Mesenchymal stem cell (in vitro differentiated cells and primary cell): ENCODE data around the gene COLGALT1.
A peak's percentile ranks its signal among the peaks of the same experiment; 100 is the strongest.
"Not testable (repeated sequence)": the region's sequence is repeated elsewhere in the genome, so short reads cannot be mapped to it uniquely, and the experiment has no call there.

Experiments used
- DNase-seq: peaks from one replicate; pipeline ENCODE4 v3.0.0-alpha.2; 2013
- H2AFZ ChIP-seq: one replicate; pipeline ENCODE4 v1.6.1; 2013; ENCODE audit warnings: low read depth, mild to moderate bottlenecking, control low read depth, inconsistent platforms, low read length, moderate library complexity
- H2AK5ac ChIP-seq: 2 replicates; pipeline ENCODE4 v1.6.1; 2013; ENCODE audit warnings: low read length, moderate library complexity, mild to moderate bottlenecking, inconsistent platforms; ENCODE audit not compliant: severe bottlenecking
- H2BK120ac ChIP-seq: one replicate; pipeline ENCODE4 v1.6.1; 2013; ENCODE audit warnings: low read depth, mild to moderate bottlenecking, inconsistent platforms, low read length, moderate library complexity
- H2BK12ac ChIP-seq, 2 experiments: one replicate each; pipeline ENCODE4 v1.6.1; 2013; ENCODE audit warnings: inconsistent platforms in 2 of 2, low read length in 2 of 2, mild to moderate bottlenecking in 2 of 2, moderate library complexity in 2 of 2, control low read depth in 1 of 2
- H2BK15ac ChIP-seq: one replicate; pipeline ENCODE4 v1.6.1; 2013; ENCODE audit warnings: mild to moderate bottlenecking, low read depth, inconsistent platforms; ENCODE audit not compliant: poor library complexity, severe bottlenecking
- H2BK5ac ChIP-seq: 2 replicates; pipeline ENCODE4 v1.6.1; 2013; ENCODE audit warnings: low read depth, mild to moderate bottlenecking, low read length, control low read depth, inconsistent platforms; ENCODE audit not compliant: poor library complexity, severe bottlenecking
- H3K14ac ChIP-seq, 2 experiments: one replicate each; pipeline ENCODE4 v1.6.1; 2013; ENCODE audit warnings: inconsistent platforms in 2 of 2, low read length in 2 of 2, control low read depth in 1 of 2, mild to moderate bottlenecking in 1 of 2, moderate library complexity in 1 of 2
- H3K18ac ChIP-seq, 2 experiments: one replicate each; pipeline ENCODE4 v1.6.1; 2013; ENCODE audit warnings: inconsistent platforms in 2 of 2, low read length in 2 of 2, control low read depth in 1 of 2, low read depth in 1 of 2, mild to moderate bottlenecking in 1 of 2
- H3K23ac ChIP-seq, 2 experiments: one replicate each; pipeline ENCODE4 v1.6.1; 2013; ENCODE audit warnings: inconsistent platforms in 2 of 2, low read length in 2 of 2, mild to moderate bottlenecking in 2 of 2, moderate library complexity in 2 of 2, control low read depth in 1 of 2
- H3K27ac ChIP-seq: 2 replicates; pipeline ENCODE4 v1.5.1; 2013; ENCODE audit warnings: mild to moderate bottlenecking, moderate library complexity, low read length, control low read depth, inconsistent platforms; ENCODE audit not compliant: poor library complexity, severe bottlenecking
- H3K27me3 ChIP-seq, 2 experiments: 2 replicates each; pipeline versions ENCODE4 v1.6.1 to v1.7.0; 2013; ENCODE audit warnings: low read length in 2 of 2, mild to moderate bottlenecking in 2 of 2, moderate library complexity in 2 of 2, control low read depth in 1 of 2, inconsistent platforms in 1 of 2; ENCODE audit not compliant: control insufficient read depth in 1 of 2, insufficient read depth in 1 of 2
- H3K36me3 ChIP-seq, 2 experiments: 2 replicates each; pipeline versions ENCODE4 v1.6.1 to v1.7.0; 2013; ENCODE audit warnings: low read length in 2 of 2, control low read depth in 1 of 2, inconsistent platforms in 1 of 2, low read depth in 1 of 2, mild to moderate bottlenecking in 1 of 2; ENCODE audit not compliant: insufficient read depth in 2 of 2, control insufficient read depth in 1 of 2
- H3K4ac ChIP-seq, 2 experiments: one replicate each; pipeline ENCODE4 v1.6.1; 2013; ENCODE audit warnings: inconsistent platforms in 2 of 2, low read length in 2 of 2, mild to moderate bottlenecking in 2 of 2, moderate library complexity in 2 of 2, control low read depth in 1 of 2, low read depth in 1 of 2
- H3K4me1 ChIP-seq: 2 replicates; pipeline ENCODE4 v1.6.1; 2013; ENCODE audit warnings: low read depth, low read length, control low read depth; ENCODE audit not compliant: control insufficient read depth, insufficient read depth
- H3K4me2 ChIP-seq: 2 replicates; pipeline ENCODE4 v1.6.1; 2013; ENCODE audit warnings: low read length, mild to moderate bottlenecking, inconsistent platforms; ENCODE audit not compliant: poor library complexity, severe bottlenecking
- H3K4me3 ChIP-seq, 2 experiments: 2 replicates each; pipeline versions ENCODE4 v1.5.1 to v1.7.0; 2013; ENCODE audit warnings: low read length in 2 of 2, mild to moderate bottlenecking in 2 of 2, control low read depth in 1 of 2, low read depth in 1 of 2; ENCODE audit not compliant: insufficient read depth in 1 of 2
- H3K79me1 ChIP-seq: replicated peaks from 2 replicates; pipeline ENCODE4 v1.6.1; 2013; ENCODE audit warnings: mild to moderate bottlenecking, control low read depth, low read length, inconsistent platforms; ENCODE audit not compliant: poor library complexity, severe bottlenecking
- H3K9ac ChIP-seq: 2 replicates; pipeline ENCODE4 v1.7.0; 2013; ENCODE audit warnings: mild to moderate bottlenecking, low read length, moderate library complexity
- H3K9me3 ChIP-seq: 2 replicates; pipeline ENCODE4 v1.7.0; 2013; ENCODE audit warnings: mild to moderate bottlenecking, low read length; ENCODE audit not compliant: control insufficient read depth
- H4K8ac ChIP-seq: one replicate; pipeline ENCODE4 v1.6.1; 2013; ENCODE audit warnings: inconsistent platforms, mild to moderate bottlenecking, low read length, moderate library complexity
- H4K91ac ChIP-seq: one replicate; pipeline ENCODE4 v1.6.1; 2013; ENCODE audit warnings: mild to moderate bottlenecking, low read length, inconsistent platforms
- WGBS: methylation state at CpG from one replicate; pipeline ENCODE4 v1.1.7; 2013; ENCODE audit warnings: mixed read lengths; 5-methylcytosine and 5-hydroxymethylcytosine counted together

COLGALT1 gene

DNA sequence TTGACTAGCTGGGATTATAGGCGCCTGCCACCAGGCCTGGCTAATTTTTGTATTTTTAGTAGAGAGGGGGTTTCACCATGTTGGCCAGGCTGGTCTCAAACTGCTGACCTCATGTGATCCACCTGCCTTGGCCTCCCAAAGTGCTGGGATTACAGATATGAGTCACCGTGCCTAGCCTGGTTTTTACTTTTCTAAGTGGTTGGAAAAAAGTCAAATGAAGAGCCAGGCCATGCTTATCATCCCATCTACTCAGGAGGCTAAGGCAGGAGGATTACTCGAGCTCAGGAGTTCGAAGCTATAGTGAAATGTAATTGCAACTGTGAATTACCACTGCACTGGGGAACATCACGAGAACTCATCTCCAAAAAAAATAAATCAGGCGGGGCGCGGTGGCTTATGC is 36.8 kb upstream of the COLGALT1 start:
- peaks cover 18% of the 10 kb centered on the region for H3K79me1 ChIP-seq
- H3K27me3 ChIP-seq, H3K9ac ChIP-seq, H3K23ac ChIP-seq, DNase-seq, H3K4me2 ChIP-seq, H4K8ac ChIP-seq, H3K18ac ChIP-seq, H2BK120ac ChIP-seq, H2BK12ac ChIP-seq, H3K27ac ChIP-seq, H2BK5ac ChIP-seq, H2AFZ ChIP-seq, H3K14ac ChIP-seq, H3K4ac ChIP-seq, H3K4me1 ChIP-seq, H2AK5ac ChIP-seq, H2BK15ac ChIP-seq, H3K4me3 ChIP-seq, H4K91ac ChIP-seq: not testable (repeated sequence)
- H3K9me3 ChIP-seq, result peaks cover 26% of the 10 kb centered on the region
- H3K36me3 ChIP-seq, result peaks cover 45 to 59% of the 10 kb centered on the region in 2 experiments
- WGBS, result 91% methylated on average over 8 of the region's 8 CpGs

DNA sequence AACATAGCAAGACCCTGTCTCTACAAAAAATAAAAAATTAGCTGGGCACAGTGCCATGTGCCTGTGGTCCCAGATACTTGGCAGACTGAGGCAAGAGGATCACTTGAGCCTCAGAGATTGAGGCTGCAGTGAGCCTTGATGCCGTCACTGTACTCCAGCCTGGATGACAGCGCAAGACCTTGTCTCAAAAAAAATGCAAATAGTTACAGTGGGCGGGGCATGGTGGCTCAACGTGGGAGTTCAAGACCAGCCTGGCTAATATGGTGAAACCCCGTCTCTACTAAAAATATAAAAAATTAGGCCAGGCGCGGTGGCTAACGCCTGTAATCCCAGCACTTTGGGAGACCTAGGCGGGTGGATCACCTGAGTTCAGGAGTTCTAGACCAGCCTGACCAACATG is 35.5 kb upstream of the COLGALT1 start:
- Histone ChIP-seq H3K9me3 (peaks cover 30% of the 10 kb centered on the region), H3K4ac (no peak overlapping the region)
- 96% methylated on average over 9 of the region's 9 CpGs for WGBS

GRCh38 chr19:17520865-17521264 is 34.6 kb upstream of the COLGALT1 start:
- Histone ChIP-seq H3K14ac (no peak overlapping the region), H3K4ac (no peak overlapping the region), H4K8ac (no peak overlapping the region), H3K9me3 (peaks cover 29% of the 10 kb centered on the region), H3K18ac (no peak overlapping the region), H3K4me3 (no peak overlapping the region), H3K23ac (no peak overlapping the region), H2BK15ac (no peak overlapping the region), H2BK12ac (no peak overlapping the region), H2BK5ac (no peak overlapping the region), H3K4me2 (no peak overlapping the region), H2BK120ac (no peak overlapping the region), H3K9ac (no peak overlapping the region), H3K36me3 (peaks cover 43 to 47% of the 10 kb centered on the region in 2 experiments), H3K79me1 (peaks cover 5% of the 10 kb centered on the region), H3K27ac (no peak overlapping the region), H3K27me3 (no peaks in the 10 kb centered on the region), H3K4me1 (peaks cover 2% of the 10 kb centered on the region), H4K91ac (no peak overlapping the region), H2AFZ (no peak overlapping the region), H2AK5ac (no peak overlapping the region)
- 96% methylated on average over 25 of the region's 25 CpGs for WGBS
- DNase-seq, result no peak

More for the DNA sequence above, 35.5 kb upstream of the COLGALT1 start:
- no peak overlapping the region for H2AK5ac ChIP-seq
- H2BK5ac ChIP-seq, result no peak overlapping the region
- H3K14ac ChIP-seq, result no peak overlapping the region
- H3K4me1 ChIP-seq, result peaks cover 3% of the 10 kb centered on the region
- peaks cover 13% of the 10 kb centered on the region for H3K79me1 ChIP-seq
- H3K4me3 ChIP-seq, result no peak overlapping the region
- H3K27ac ChIP-seq, result no peak overlapping the region
- DNase-seq, result no peak
- H3K9ac ChIP-seq, result no peak overlapping the region
- H3K18ac ChIP-seq, result no peak overlapping the region
- no peak overlapping the region for H2AFZ ChIP-seq
- no peak overlapping the region for H4K8ac ChIP-seq
- H2BK15ac ChIP-seq, result no peak overlapping the region
- H2BK120ac ChIP-seq, result no peak overlapping the region
- no peak overlapping the region for H4K91ac ChIP-seq
- H2BK12ac ChIP-seq, result no peak overlapping the region
- no peak overlapping the region for H3K4me2 ChIP-seq
- no peak overlapping the region for H3K23ac ChIP-seq
- H3K27me3 ChIP-seq, result no peaks in the 10 kb centered on the region
- peaks cover 45 to 56% of the 10 kb centered on the region in 2 experiments for H3K36me3 ChIP-seq

- Histone ChIP-seq H3K4me1 (peaks cover 2% of the 10 kb centered on the region), H3K36me3 (peaks cover 22 to 29% of the 10 kb centered on the region in 2 experiments), H3K18ac (peak overlapping the region; percentile 39 to 50), H3K27me3 (peaks cover 0 to under 1% of the 10 kb centered on the region in 2 experiments), H2BK120ac (no peak overlapping the region), H3K14ac (no peak overlapping the region), H3K23ac (no peak overlapping the region), H2BK12ac (no peak overlapping the region), H3K9ac (no peak overlapping the region), H2BK15ac (no peak overlapping the region), H2AFZ (no peak overlapping the region), H3K27ac (no peak overlapping the region), H4K91ac (peak overlapping the region; percentile 73), H3K4me3 (no peak overlapping the region), H3K4ac (no peak overlapping the region), H2AK5ac (no peak overlapping the region), H3K4me2 (no peak overlapping the region), H4K8ac (peak overlapping the region; percentile 76), H2BK5ac (no peak overlapping the region), H3K79me1 (no peaks in the 10 kb centered on the region), H3K9me3 (peaks cover 10% of the 10 kb centered on the region)
- DNase-seq, result no peak
- 80% methylated on average over 24 of the region's 24 CpGs for WGBS
Measured at GRCh38 chr19:17522988-17523872, 32.2 kb upstream of the COLGALT1 start.
